Esophagus (tissue), 2 donors: Measurements from ENCODE around the gene CSNK2A1. TPM values are rescaled to one million over a fixed set of nuclear protein-coding genes. Genes with fewer than 3 reads are reported as not detected.
"Not testable (repeated sequence)": the region's sequence is repeated elsewhere in the genome, so short reads cannot be mapped to it uniquely, and the experiment has no call there.

Experiments
- H3K27ac ChIP-seq, 2 donors: one replicate each; pipeline ENCODE4 v1.5.1; 2013; ENCODE audit warnings: low read depth in 2 of 2, mild to moderate bottlenecking in 2 of 2, inconsistent platforms in 1 of 2, low read length in 1 of 2, moderate library complexity in 1 of 2
- H3K27me3 ChIP-seq, 2 donors: one replicate each; pipeline ENCODE4 v1.6.1; 2013; ENCODE audit warnings: low read length in 2 of 2, control low read depth in 1 of 2, mild to moderate bottlenecking in 1 of 2; ENCODE audit not compliant: insufficient read depth in 2 of 2, control insufficient read depth in 1 of 2
- H3K36me3 ChIP-seq, 2 donors: one replicate each; pipeline ENCODE4 v1.6.1; 2013; ENCODE audit warnings: low read length in 1 of 2; ENCODE audit not compliant: control insufficient read depth in 2 of 2, insufficient read depth in 2 of 2
- H3K4me1 ChIP-seq, 2 donors: one replicate each; pipeline ENCODE4 v1.6.1; 2013; ENCODE audit warnings: low read length in 1 of 2; ENCODE audit not compliant: control insufficient read depth in 2 of 2, insufficient read depth in 2 of 2
- H3K4me3 ChIP-seq, 2 donors: one replicate each; pipeline ENCODE4 v1.5.1; 2013; ENCODE audit warnings: low read length in 2 of 2, mild to moderate bottlenecking in 2 of 2, low read depth in 1 of 2, moderate library complexity in 1 of 2
- H3K9me3 ChIP-seq, 2 donors: one replicate each; pipeline ENCODE4 v1.6.1; 2013; ENCODE audit warnings: mild to moderate bottlenecking in 2 of 2, low read depth in 1 of 2, low read length in 1 of 2, moderate library complexity in 1 of 2; ENCODE audit not compliant: control insufficient read depth in 2 of 2, insufficient read depth in 1 of 2
- WGBS, 2 donors: extraction: QIAGEN DNeasy Blood & Tissue Kit; methylation state at CpG; one replicate each; pipeline ENCODE4 v1.1.7; 2013; 5-methylcytosine and 5-hydroxymethylcytosine counted together
- polyA plus RNA-seq, 2 donors: library from polyadenylated mRNA; stranded (reverse); fragments of 200-250 nt; gene quantifications; one replicate each; pipeline ENCODE4 v1.2.3, GENCODE V29; 2013
- donor health status: healthy with polysubstance abuse.
- donor health status: Bipolar disorder and iron deficiency.

The CSNK2A1 gene
- polyA plus RNA-seq, 2 donors, result 22.2 to 31.7 TPM

GRCh38 chr20:454951-455350 lies 88.6 kb downstream of the CSNK2A1 start:
- WGBS, 2 donors, result 56 to 61% methylated on average over 3 of the region's 3 CpGs
- Histone ChIP-seq H3K27me3 (no peaks in the 10 kb centered on the region), H3K4me1 (no peaks in the 10 kb centered on the region), H3K4me3 (no peak overlapping the region), H3K9me3 (no peaks in the 10 kb centered on the region), H3K36me3 (peaks cover 0 to 9% of the 10 kb centered on the region in 2 donors), H3K27ac (peak overlapping the region in 1 of 2 donors; percentile 68)

GRCh38 chr20:452021-452420 lies 91.6 kb downstream of the CSNK2A1 start:
- not testable (repeated sequence) for H3K4me3 ChIP-seq, H3K9me3 ChIP-seq, H3K27ac ChIP-seq, H3K27me3 ChIP-seq, H3K36me3 ChIP-seq, H3K4me1 ChIP-seq
- WGBS, 2 donors, result 88 to 91% methylated on average over 11 of the region's 11 CpGs

- Histone ChIP-seq H3K27ac (peak overlapping the region in 1 of 2 donors; percentile 29), H3K9me3 (no peaks in the 10 kb centered on the region), H3K4me3 (no peak overlapping the region), H3K27me3 (no peaks in the 10 kb centered on the region), H3K36me3 (peaks cover 8 to 23% of the 10 kb centered on the region in 2 donors), H3K4me1 (peaks cover 0 to 2% of the 10 kb centered on the region in 2 donors)
- 88 to 89% methylated on average over 5 of the region's 5 CpGs for WGBS, 2 donors
These were observed 97.9 kb downstream of the CSNK2A1 start for GRCh38 chr20:445514-446336.

GRCh38 chr20:444862-445426 lies 98.6 kb downstream of the CSNK2A1 start:
- no peak overlapping the region for H3K4me3 ChIP-seq
- H3K27me3 ChIP-seq, result no peaks in the 10 kb centered on the region
- H3K27ac ChIP-seq, result no peak overlapping the region
- WGBS, 2 donors, result 68 to 70% methylated on average over 12 of the region's 12 CpGs
- H3K9me3 ChIP-seq, result no peaks in the 10 kb centered on the region
- peaks cover 0 to 2% of the 10 kb centered on the region in 2 donors for H3K4me1 ChIP-seq
- H3K36me3 ChIP-seq, result peaks cover 8 to 30% of the 10 kb centered on the region in 2 donors

GRCh38 chr20:444117-444516 lies 99.5 kb downstream of the CSNK2A1 start:
- 89 to 93% methylated on average over 3 of the region's 3 CpGs for WGBS, 2 donors
- H3K9me3 ChIP-seq, result no peaks in the 10 kb centered on the region
- peaks cover 8 to 34% of the 10 kb centered on the region in 2 donors for H3K36me3 ChIP-seq
- peaks cover 1 to 2% of the 10 kb centered on the region in 2 donors for H3K4me1 ChIP-seq
- no peaks in the 10 kb centered on the region for H3K27me3 ChIP-seq
- H3K4me3 ChIP-seq, result no peak overlapping the region
- H3K27ac ChIP-seq, result no peak overlapping the region

- Histone ChIP-seq H3K36me3 (peaks cover 8 to 38% of the 10 kb centered on the region in 2 donors), H3K9me3 (no peaks in the 10 kb centered on the region), H3K27me3 (no peaks in the 10 kb centered on the region), H3K4me3 (no peak overlapping the region), H3K27ac (no peak overlapping the region), H3K4me1 (peaks cover 2 to 3% of the 10 kb centered on the region in 2 donors)
- WGBS, 2 donors, result 85 to 86% methylated on average over 4 of the region's 4 CpGs
These were observed 100.3 kb downstream of the CSNK2A1 start for GRCh38 chr20:443223-443775.

- Histone ChIP-seq H3K27me3 (no peaks in the 10 kb centered on the region), H3K4me3 (no peak overlapping the region), H3K9me3 (no peaks in the 10 kb centered on the region), H3K4me1 (peaks cover 2 to 3% of the 10 kb centered on the region in 2 donors), H3K27ac (no peak overlapping the region), H3K36me3 (peaks cover 15 to 52% of the 10 kb centered on the region in 2 donors)
- WGBS, 2 donors, result 90 to 92% methylated on average over 13 of the region's 13 CpGs
These were observed 103.0 kb downstream of the CSNK2A1 start for GRCh38 chr20:440636-441035.

- no peak overlapping the region for H3K4me3 ChIP-seq
- H3K9me3 ChIP-seq, result no peaks in the 10 kb centered on the region
- peaks cover 15 to 56% of the 10 kb centered on the region in 2 donors for H3K36me3 ChIP-seq
- no peaks in the 10 kb centered on the region for H3K27me3 ChIP-seq
- WGBS, 2 donors, result 76 to 86% methylated on average over 7 of the region's 7 CpGs
- H3K27ac ChIP-seq, result no peak overlapping the region
- peaks cover under 1 to 3% of the 10 kb centered on the region in 2 donors for H3K4me1 ChIP-seq
These were observed 103.4 kb downstream of the CSNK2A1 start for GRCh38 chr20:440148-440547.

GRCh38 chr20:438571-439469 lies 104.8 kb downstream of the CSNK2A1 start:
- Histone ChIP-seq H3K27ac (no peak overlapping the region), H3K9me3 (no peaks in the 10 kb centered on the region), H3K36me3 (peaks cover 15 to 54% of the 10 kb centered on the region in 2 donors), H3K27me3 (no peaks in the 10 kb centered on the region), H3K4me3 (no peak overlapping the region), H3K4me1 (peaks cover 0 to 3% of the 10 kb centered on the region in 2 donors)
- WGBS, 2 donors, result 68 to 69% methylated on average over 18 of the region's 18 CpGs
